Measurements from ENCODE around the gene DPPA4.
"Not testable (repeated sequence)": the region's sequence is repeated elsewhere in the genome, so short reads cannot be mapped to it uniquely, and the experiment has no call there.

- not testable (repeated sequence) for TF ChIP-seq CTCF (IDR thresholded peaks at IDR 0.05; ENCODE audit: insufficient read depth, low read depth, low read length); EZH2 (IDR thresholded peaks at IDR 0.05; ENCODE audit: insufficient read depth, low read length)
Observed at GRCh38 chr3:109374434-109374833, 37.1 kb upstream of the DPPA4 start.

All from astrocyte (in vitro differentiated cells and primary cell).